Neuronal stem cell (in vitro differentiated cells): ENCODE results near the gene GPN1. TPM values are rescaled to one million over a fixed set of nuclear protein-coding genes. Genes with fewer than 3 reads are reported as not detected.

Experiments
- DNase-seq: peaks from one replicate; pipeline ENCODE4 v3.0.0-alpha.2; 2013; ENCODE audit warnings: low spot score
- H2AFZ ChIP-seq: one replicate; pipeline ENCODE4 v1.6.1; 2013; ENCODE audit warnings: mild to moderate bottlenecking, low read length, inconsistent platforms
- H2AK5ac ChIP-seq: 2 replicates; pipeline ENCODE4 v1.6.1; 2013; ENCODE audit warnings: low read depth, mild to moderate bottlenecking, inconsistent platforms, low read length, moderate library complexity, mixed read lengths
- H2BK120ac ChIP-seq: 2 replicates; pipeline ENCODE4 v1.6.1; 2013; ENCODE audit warnings: low read depth, mild to moderate bottlenecking, inconsistent platforms, low read length, moderate library complexity, mixed read lengths
- H2BK12ac ChIP-seq: one replicate; pipeline ENCODE4 v1.6.1; 2013; ENCODE audit warnings: low read length, inconsistent platforms
- H2BK15ac ChIP-seq: 2 replicates; pipeline ENCODE4 v1.6.1; 2013; ENCODE audit warnings: mild to moderate bottlenecking, low read length, inconsistent platforms, mixed read lengths
- H2BK5ac ChIP-seq: one replicate; pipeline ENCODE4 v1.6.1; 2013; ENCODE audit warnings: inconsistent platforms, mild to moderate bottlenecking, low read length, moderate library complexity
- H3K14ac ChIP-seq: one replicate; pipeline ENCODE4 v1.6.1; 2013; ENCODE audit warnings: low read length, inconsistent platforms
- H3K18ac ChIP-seq: 2 replicates; pipeline ENCODE4 v1.6.1; 2013; ENCODE audit warnings: low read length, inconsistent platforms
- H3K23ac ChIP-seq: 2 replicates; pipeline ENCODE4 v1.6.1; 2013; ENCODE audit warnings: low read depth, mild to moderate bottlenecking, mixed read lengths, low read length, inconsistent platforms; ENCODE audit not compliant: poor library complexity
- H3K27ac ChIP-seq: replicated peaks from 3 replicates; pipeline ENCODE4 v1.5.1; 2013; ENCODE audit warnings: low read length, inconsistent platforms
- H3K27me3 ChIP-seq, 3 experiments: 2 replicates each; pipeline ENCODE4 v1.6.1; 2013; ENCODE audit warnings: low read length in 3 of 3, mild to moderate bottlenecking in 2 of 3, inconsistent platforms in 1 of 3, low read depth in 1 of 3, mixed read lengths in 1 of 3, moderate library complexity in 1 of 3; ENCODE audit not compliant: control insufficient read depth in 3 of 3, insufficient read depth in 3 of 3
- H3K36me3 ChIP-seq, 2 donors: replicated peaks in 1 of 2; 2 replicates each; pipeline ENCODE4 v1.6.1; 2013; ENCODE audit warnings: low read length in 2 of 2; ENCODE audit not compliant: control insufficient read depth in 2 of 2, insufficient read depth in 2 of 2
- H3K4ac ChIP-seq: 2 replicates; pipeline ENCODE4 v1.6.1; 2013; ENCODE audit warnings: inconsistent platforms, mild to moderate bottlenecking, low read length, moderate library complexity
- H3K4me1 ChIP-seq, 2 donors: 1 replicate in 1 of 2; 2 replicates in 1 of 2; pipeline ENCODE4 v1.6.1; 2013; ENCODE audit warnings: low read length in 2 of 2, low read depth in 1 of 2; ENCODE audit not compliant: control insufficient read depth in 2 of 2, insufficient read depth in 1 of 2
- H3K4me2 ChIP-seq: one replicate; pipeline ENCODE4 v1.6.1; 2013; ENCODE audit warnings: mild to moderate bottlenecking, low read length, inconsistent platforms; ENCODE audit not compliant: insufficient read depth, poor library complexity, severe bottlenecking
- H3K4me3 ChIP-seq, 2 donors: 2 replicates each; pipeline ENCODE4 v1.5.1; 2013; ENCODE audit warnings: low read length in 2 of 2, mild to moderate bottlenecking in 2 of 2, inconsistent platforms in 1 of 2, moderate library complexity in 1 of 2
- H3K79me1 ChIP-seq: one replicate; pipeline ENCODE4 v1.6.1; 2013; ENCODE audit warnings: low read depth, mild to moderate bottlenecking, inconsistent platforms, low read length, moderate library complexity
- H3K9ac ChIP-seq: one replicate; pipeline ENCODE4 v1.6.1; 2013; ENCODE audit warnings: mild to moderate bottlenecking, low read depth, low read length, inconsistent platforms; ENCODE audit not compliant: poor library complexity
- H3K9me3 ChIP-seq, 2 donors: replicated peaks in 1 of 2; 2 replicates each; pipeline versions ENCODE3 to v1.6.1; 2013; ENCODE audit warnings: low read length in 2 of 2, mild to moderate bottlenecking in 2 of 2, inconsistent platforms in 1 of 2, low read depth in 1 of 2, mixed read lengths in 1 of 2, moderate library complexity in 1 of 2; ENCODE audit not compliant: control insufficient read depth in 2 of 2, insufficient read depth in 1 of 2
- H4K8ac ChIP-seq: one replicate; pipeline ENCODE4 v1.6.1; 2013; ENCODE audit warnings: low read depth, mild to moderate bottlenecking, inconsistent platforms, low read length, moderate library complexity
- H4K91ac ChIP-seq: one replicate; pipeline ENCODE4 v1.6.1; 2013; ENCODE audit warnings: low read length, low read depth, mild to moderate bottlenecking, inconsistent platforms; ENCODE audit not compliant: poor library complexity
- WGBS, 2 donors: extraction: QIAGEN DNeasy Blood & Tissue Kit; methylation state at CpG; one replicate each; pipeline ENCODE4 v1.1.7; 2013; ENCODE audit warnings: missing lambda C conversion rate in 2 of 2, mixed read lengths in 1 of 2; ENCODE audit not compliant: insufficient read length in 2 of 2, insufficient replicate concordance in 1 of 2; ENCODE audit errors: extremely low coverage in 2 of 2; 5-methylcytosine and 5-hydroxymethylcytosine counted together
- polyA plus RNA-seq, 2 experiments: library from polyadenylated mRNA; stranded (reverse); fragments of 200-250 nt; gene quantifications; one replicate each; pipeline ENCODE4 v1.2.3, GENCODE V29; 2013

GPN1 gene
- polyA plus RNA-seq (2013, experiment 1 of 2): 42.3 TPM
- 41.7 TPM for polyA plus RNA-seq (2013, experiment 2 of 2)

- Histone ChIP-seq H4K91ac (no peak within 1 kb of the TSS), H3K9ac (peak within 1 kb of the TSS; percentile 93), H2BK120ac (no peak within 1 kb of the TSS), H3K27ac (peak within 1 kb of the TSS; percentile 22), H3K36me3 (peaks cover 4 to 52% of the 10 kb centered on the region in 2 donors), H4K8ac (no peak within 1 kb of the TSS), H2BK5ac (no peak within 1 kb of the TSS), H3K27me3 (no peaks in the 10 kb centered on the region), H2AFZ (peak within 1 kb of the TSS; percentile 88), H3K23ac (peak within 1 kb of the TSS; percentile 97), H3K4me3 (peak within 1 kb of the TSS; percentile 74 to 98), H3K4me2 (peak within 1 kb of the TSS; percentile 66), H3K18ac (peak within 1 kb of the TSS; percentile 94), H3K9me3 (no peaks in the 10 kb centered on the region), H2BK12ac (no peak within 1 kb of the TSS), H3K4ac (no peak within 1 kb of the TSS), H3K4me1 (peaks cover 2 to 4% of the 10 kb centered on the region in 2 donors), H3K79me1 (peaks cover 2% of the 10 kb centered on the region), H2AK5ac (no peak within 1 kb of the TSS), H3K14ac (no peak within 1 kb of the TSS), H2BK15ac (no peak within 1 kb of the TSS)
- peak; percentile 77 for DNase-seq
- WGBS, 2 donors: no CpG with 5 or more reads among the region's 44 CpGs
Measured at GRCh38 chr2:27628767-27629709, at the start of gene GPN1, which contains the start of gene CCDC121. Gene GPN1, plus strand, starts transcription at chr2:27629050. Its CDS starts 9 bp downstream, at chr2:27629059. Gene CCDC121, minus strand, starts transcription at chr2:27629012. Its CDS starts 1,213 bp downstream, at chr2:27627799.

- Histone ChIP-seq H3K27me3 (no peaks in the 10 kb centered on the region), H2BK120ac (no peak overlapping the region), H3K4me1 (peaks cover 2 to 4% of the 10 kb centered on the region in 2 donors), H3K14ac (no peak overlapping the region), H2AFZ (peak overlapping the region; percentile 96), H3K36me3 (no peaks in the 10 kb centered on the region), H3K4ac (no peak overlapping the region), H3K18ac (no peak overlapping the region), H4K91ac (no peak overlapping the region), H2AK5ac (no peak overlapping the region), H2BK5ac (no peak overlapping the region), H3K4me2 (no peak overlapping the region), H2BK12ac (no peak overlapping the region), H3K4me3 (no peak overlapping the region), H3K23ac (no peak overlapping the region), H3K9me3 (peaks cover under 1 to 43% of the 10 kb centered on the region in 2 donors), H3K27ac (no peak overlapping the region), H3K9ac (no peak overlapping the region), H4K8ac (no peak overlapping the region), H3K79me1 (peaks cover 5% of the 10 kb centered on the region), H2BK15ac (peak overlapping the region; percentile 55)
- WGBS, 2 donors: no CpG with 5 or more reads among the region's 19 CpGs
- no peak for DNase-seq
Measured at GRCh38 chr2:27581417-27582128, 47.3 kb upstream of the GPN1 start.

- no peak overlapping the region for H4K91ac ChIP-seq
- H3K36me3 ChIP-seq: no peaks in the 10 kb centered on the region
- no peak overlapping the region for H4K8ac ChIP-seq
- H3K27ac ChIP-seq: peak overlapping the region; percentile 12
- no peak overlapping the region for H2BK15ac ChIP-seq
- H3K9ac ChIP-seq: no peak overlapping the region
- peak overlapping the region; percentile 77 for H3K18ac ChIP-seq
- no peak overlapping the region for H2BK12ac ChIP-seq
- peak overlapping the region; percentile 55 for H3K4me2 ChIP-seq
- H3K79me1 ChIP-seq: peaks cover 5% of the 10 kb centered on the region
- H3K4me1 ChIP-seq: peaks cover 2 to 4% of the 10 kb centered on the region in 2 donors
- H2BK5ac ChIP-seq: no peak overlapping the region
- H3K14ac ChIP-seq: no peak overlapping the region
- H3K27me3 ChIP-seq: no peaks in the 10 kb centered on the region
- H3K23ac ChIP-seq: peak overlapping the region; percentile 5
- peak overlapping the region; percentile 96 for H2AFZ ChIP-seq
- DNase-seq: no peak
- no peak overlapping the region for H2BK120ac ChIP-seq
- H3K9me3 ChIP-seq: peaks cover 0 to 38% of the 10 kb centered on the region in 2 donors
- peak overlapping the region; percentile 46 for H2AK5ac ChIP-seq
- no CpG with 5 or more reads among the region's 16 CpGs for WGBS, 2 donors
- H3K4me3 ChIP-seq: peak overlapping the region in 1 of 2 donors; percentile 97
- H3K4ac ChIP-seq: no peak overlapping the region
Measured at GRCh38 chr2:27582129-27582694, 46.6 kb upstream of the GPN1 start.
